T-helper 1 cell (primary cell): Measurements from ENCODE around the gene RNF166.

ENCODE experiments used
- DNase-seq, 5 donors: peaks; one replicate each; pipeline ENCODE4 v3.0.0-alpha.2; 2012 to 2020

The RNF166 gene

GRCh38 chr16:88723507-88723887 lies 17.3 kb upstream of the RNF166 start:
- no peak for DNase-seq

- no peak for DNase-seq
These were observed 16.7 kb upstream of the RNF166 start for GRCh38 chr16:88722784-88723506.

- no peak for DNase-seq
These were observed 15.9 kb upstream of the RNF166 start for GRCh38 chr16:88721815-88722755.

- DNase-seq: no peak
These were observed 15.0 kb upstream of the RNF166 start for GRCh38 chr16:88721236-88721635.

- no peak for DNase-seq
These were observed 14.3 kb upstream of the RNF166 start for GRCh38 chr16:88720396-88720970.

GRCh38 chr16:88719933-88720296 lies 13.7 kb upstream of the RNF166 start:
- DNase-seq: no peak

- no peak for DNase-seq
These were observed 13.2 kb upstream of the RNF166 start for GRCh38 chr16:88719267-88719932.

- DNase-seq: no peak
These were observed 12.0 kb upstream of the RNF166 start for GRCh38 chr16:88718178-88718577.

- no peak for DNase-seq
These were observed 10.4 kb upstream of the RNF166 start for GRCh38 chr16:88716601-88717001.

GRCh38 chr16:88716201-88716600 lies 10.0 kb upstream of the RNF166 start:
- no peak for DNase-seq

- DNase-seq: no peak
These were observed 9.3 kb upstream of the RNF166 start for GRCh38 chr16:88715312-88716190.

- DNase-seq: no peak
These were observed 8.5 kb upstream of the RNF166 start for GRCh38 chr16:88714420-88715302.

- DNase-seq: no peak
These were observed 7.6 kb upstream of the RNF166 start for GRCh38 chr16:88713568-88714419.

- DNase-seq: no peak
These were observed 6.8 kb upstream of the RNF166 start for GRCh38 chr16:88713054-88713453.

- no peak for DNase-seq
These were observed 6.3 kb upstream of the RNF166 start for GRCh38 chr16:88712362-88712979.

GRCh38 chr16:88711750-88712340 lies 5.6 kb upstream of the RNF166 start:
- DNase-seq: no peak

- DNase-seq: no peak
These were observed 4.3 kb upstream of the RNF166 start for GRCh38 chr16:88710556-88710955.

- no peak for DNase-seq
These were observed 988 bp upstream of the RNF166 start for GRCh38 chr16:88706965-88707826.
